ENCODE measurements around the gene CLTCL1.
"Not testable (repeated sequence)": the region's sequence is repeated elsewhere in the genome, so short reads cannot be mapped to it uniquely, and the experiment has no call there.

Gene CLTCL1

GRCh38 chr22:19214078-19214473, 77.4 kb downstream of the CLTCL1 start:
- DNase-seq: no peak

- no peak for DNase-seq
These were observed 78.0 kb downstream of the CLTCL1 start for GRCh38 chr22:19213442-19214077.

GRCh38 chr22:19213001-19213400, 78.5 kb downstream of the CLTCL1 start:
- DNase-seq: no peak

GRCh38 chr22:19212302-19212870, 79.1 kb downstream of the CLTCL1 start:
- no peak for DNase-seq

- no peak for DNase-seq
These were observed 81.3 kb downstream of the CLTCL1 start for GRCh38 chr22:19210188-19210587.

GRCh38 chr22:19208287-19208847, 83.2 kb downstream of the CLTCL1 start:
- DNase-seq: no peak

- no peak for DNase-seq
These were observed 83.6 kb downstream of the CLTCL1 start for GRCh38 chr22:19207884-19208283.

GRCh38 chr22:19207401-19207808, 84.1 kb downstream of the CLTCL1 start:
- DNase-seq: no peak

GRCh38 chr22:19206287-19206686, 85.2 kb downstream of the CLTCL1 start:
- DNase-seq: no peak

- DNase-seq: no peak
These were observed 86.9 kb downstream of the CLTCL1 start for GRCh38 chr22:19204640-19205039.

GRCh38 chr22:19203834-19204233, 87.7 kb downstream of the CLTCL1 start:
- no peak for DNase-seq

GRCh38 chr22:19202799-19203186, 88.7 kb downstream of the CLTCL1 start:
- not testable (repeated sequence) for DNase-seq

- no peak for DNase-seq
These were observed 89.4 kb downstream of the CLTCL1 start for GRCh38 chr22:19201869-19202798.

GRCh38 chr22:19201130-19201868, 90.2 kb downstream of the CLTCL1 start:
- DNase-seq: no peak

GRCh38 chr22:19199479-19199878, 92.0 kb downstream of the CLTCL1 start:
- DNase-seq: no peak

- DNase-seq: no peak
These were observed 93.3 kb downstream of the CLTCL1 start for GRCh38 chr22:19197997-19198865.

- DNase-seq: no peak
These were observed 94.5 kb downstream of the CLTCL1 start for GRCh38 chr22:19196841-19197612.

- DNase-seq: no peak
These were observed 95.5 kb downstream of the CLTCL1 start for GRCh38 chr22:19195796-19196731.

GRCh38 chr22:19194766-19195536, 96.6 kb downstream of the CLTCL1 start:
- DNase-seq: no peak
